ENCODE results near the gene RBM42.

DNA sequence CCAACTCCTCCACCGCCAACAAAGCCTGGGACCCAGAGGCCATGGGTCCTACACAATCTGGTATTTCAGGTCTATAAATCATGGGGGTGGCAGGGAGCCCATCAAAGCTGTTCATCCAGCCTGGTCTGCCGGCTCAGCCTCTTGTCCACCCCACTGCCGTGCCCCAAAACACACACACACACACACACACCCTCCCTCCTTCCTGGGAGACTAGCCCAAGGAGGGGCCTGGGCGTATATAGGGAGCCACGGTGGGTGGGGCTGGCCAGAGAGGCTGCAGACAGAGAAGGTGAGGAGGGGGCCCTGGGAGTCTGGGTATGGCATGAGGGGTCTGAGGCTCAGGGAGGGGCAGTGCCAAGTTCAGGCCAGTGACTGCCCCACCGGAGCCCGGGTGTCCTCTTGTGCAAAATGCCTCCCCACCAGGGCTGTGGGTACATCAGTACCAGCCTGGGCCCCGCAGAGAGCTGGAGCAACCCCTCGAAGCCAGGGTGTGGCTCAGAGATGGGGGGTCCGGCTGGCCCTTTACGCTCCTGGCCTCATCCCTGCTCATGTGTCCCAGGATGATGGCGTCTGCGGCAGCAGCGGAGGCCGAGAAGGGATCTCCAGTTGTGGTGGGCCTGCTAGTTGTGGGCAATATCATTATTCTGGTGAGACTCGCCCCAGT lies 37.5 kb downstream of the RBM42 start, which contains the start of gene UPK1A:
- TF ChIP-seq CTCF (IDR thresholded peaks at IDR 0.05) (no peak), EP300 (IDR thresholded peaks at IDR 0.05) (no peak), POLR2A (IDR thresholded peaks at IDR 0.05) (no peak)
